CD4-positive, alpha-beta T cell treated with Interferon alpha-2 for 1 hour (primary cell): ENCODE results near the gene STK32B.

ENCODE experiments used
- DNase-seq, 2 donors: peaks; one replicate each; pipeline ENCODE4 v3.0.0-alpha.2; 2020 to 2022

STK32B gene

DNA sequence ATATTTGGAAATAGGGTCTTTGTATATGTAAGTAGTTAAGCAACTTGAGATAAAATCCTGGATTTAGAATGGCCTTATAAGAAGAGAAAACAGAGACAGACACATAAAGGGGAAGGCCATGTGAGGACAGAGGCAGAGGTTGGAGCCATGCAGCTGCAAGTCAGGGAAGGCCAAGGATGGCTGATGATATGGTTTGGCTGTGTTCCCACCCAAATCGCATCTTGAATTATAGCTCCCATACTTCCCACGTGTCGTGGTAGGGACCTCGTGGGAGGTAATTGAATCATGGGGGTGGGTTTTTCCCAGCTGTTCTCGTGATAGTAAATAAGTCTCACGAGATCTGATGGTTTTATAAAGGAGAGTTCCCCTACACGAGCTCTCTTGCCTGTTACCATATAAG is 76.3 kb downstream of the STK32B start:
- no peak for DNase-seq

DNA sequence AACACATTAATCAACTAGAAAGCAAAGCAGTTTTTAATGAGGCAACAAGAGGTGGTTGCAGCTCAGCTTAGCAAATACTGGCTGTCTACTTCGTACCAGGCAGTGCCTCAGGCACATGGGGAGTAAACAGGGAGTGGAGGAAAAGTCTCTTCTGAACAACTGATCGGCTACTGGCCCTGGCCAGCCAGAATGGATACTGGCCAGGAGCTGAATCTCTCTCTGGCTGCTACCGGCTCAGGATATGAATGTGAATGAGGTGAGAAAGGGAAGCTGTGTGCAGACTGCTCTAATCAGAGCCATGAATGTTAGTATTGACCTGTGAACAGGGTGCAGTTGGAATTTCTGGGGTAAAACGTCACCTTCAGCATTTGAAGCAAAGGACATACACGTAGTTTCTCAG is 77.3 kb downstream of the STK32B start:
- no peak for DNase-seq

DNA sequence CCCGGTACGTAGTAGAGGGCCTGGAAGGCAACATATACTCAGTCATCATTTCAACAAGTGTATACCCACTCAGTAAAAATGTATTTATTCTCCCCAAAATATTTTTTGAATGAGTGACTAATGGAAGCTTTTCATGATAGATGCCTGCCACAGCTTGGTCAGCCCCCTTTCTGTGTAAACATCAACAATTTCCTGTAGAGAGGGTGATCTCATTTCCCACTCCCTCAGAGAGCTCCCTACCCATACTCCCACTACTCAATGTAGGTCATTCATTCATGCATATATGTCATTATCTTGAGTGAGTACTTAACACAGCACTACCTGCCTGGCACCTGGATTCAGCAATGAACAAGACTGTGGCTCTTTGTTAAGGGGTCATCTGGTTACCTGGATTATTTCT is 81.9 kb downstream of the STK32B start:
- DNase-seq, result no peak

DNA sequence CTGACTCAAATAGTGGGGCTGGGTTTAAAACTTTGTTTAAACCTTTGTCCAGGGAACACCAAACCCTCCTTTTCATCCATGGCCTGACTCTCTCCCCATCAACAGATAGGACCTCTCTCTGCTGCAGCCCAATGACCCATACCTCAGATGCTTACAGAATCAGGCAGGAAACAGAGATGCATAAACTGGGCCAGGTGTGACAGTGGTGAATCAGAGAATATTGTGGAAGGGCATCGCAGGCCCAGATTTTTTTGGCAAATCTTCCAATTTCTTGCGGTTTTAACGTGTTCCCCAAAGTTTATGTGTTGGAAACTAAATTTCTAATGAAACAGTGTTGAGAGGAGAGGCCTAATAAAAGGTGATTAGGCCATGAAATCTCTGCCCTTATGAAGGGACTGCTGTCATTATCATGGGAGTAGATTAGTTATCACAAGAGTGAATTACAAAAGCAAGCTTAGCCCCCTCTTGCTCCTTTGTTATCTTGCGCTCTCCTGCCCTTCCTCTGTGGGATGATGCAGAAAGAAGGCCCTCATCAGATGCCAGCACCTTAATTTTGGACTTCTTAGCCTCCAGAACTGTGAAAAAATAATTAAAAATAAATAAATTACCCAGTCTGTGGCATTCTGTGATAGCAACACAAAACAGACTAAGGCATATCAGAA is 82.8 kb downstream of the STK32B start:
- DNase-seq, result no peak

DNA sequence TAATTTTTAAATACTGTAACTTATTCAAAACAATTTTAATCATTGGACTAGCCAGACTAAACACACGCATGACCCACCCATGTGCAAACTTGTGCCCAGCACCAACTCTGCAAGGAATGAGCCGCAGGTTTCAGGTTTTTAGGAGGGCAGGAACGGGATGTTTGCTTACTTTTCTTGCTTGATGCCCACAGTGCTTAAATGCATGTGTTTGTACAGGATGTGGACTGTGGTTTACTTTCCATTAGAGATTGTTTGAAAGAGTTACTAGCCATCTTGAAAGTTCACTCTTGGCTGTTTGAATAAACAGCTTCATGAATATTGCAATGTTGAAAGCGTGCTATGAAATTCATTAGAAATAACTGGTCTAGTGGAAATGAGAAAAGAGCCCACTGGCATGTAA is 83.3 kb downstream of the STK32B start:
- DNase-seq, result no peak

DNA sequence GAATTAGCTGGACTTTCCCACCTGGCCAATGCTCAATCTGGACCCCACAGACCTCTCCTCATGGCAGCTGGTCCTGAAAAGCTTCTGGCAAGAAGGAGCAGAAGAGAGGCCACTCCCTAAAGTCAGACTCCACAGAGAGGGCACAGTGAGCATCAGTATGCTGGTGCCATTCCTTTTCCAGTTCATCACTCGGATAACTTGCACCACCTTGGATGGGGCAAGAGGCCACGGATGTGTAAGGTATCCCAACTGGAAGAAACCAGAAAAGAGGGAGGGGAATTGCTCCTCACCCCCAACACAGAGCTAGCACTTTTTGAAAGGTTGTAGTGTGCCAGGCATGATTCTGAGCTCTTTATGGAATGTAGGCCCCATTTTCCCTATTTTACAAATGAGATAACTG is 85.9 kb downstream of the STK32B start:
- no peak for DNase-seq

DNA sequence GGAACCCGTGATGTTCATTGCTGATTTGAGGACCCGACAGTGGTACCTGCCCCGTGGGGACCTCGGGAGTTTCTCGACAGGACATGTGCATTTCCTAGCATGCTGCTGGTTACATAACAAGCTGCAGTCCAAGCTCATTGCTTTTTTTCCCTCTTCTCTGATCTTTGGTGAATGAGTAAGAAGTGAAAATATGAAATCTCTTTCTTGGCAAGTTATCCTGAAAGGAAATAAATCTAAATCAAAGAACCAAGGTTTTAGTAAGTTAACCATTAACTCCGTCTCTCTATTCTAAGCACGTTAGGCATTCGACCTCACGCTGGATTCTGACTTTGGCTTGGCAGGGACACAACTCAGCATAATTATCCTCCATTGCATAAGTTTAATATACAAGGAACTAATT is 86.6 kb downstream of the STK32B start:
- no peak for DNase-seq

DNA sequence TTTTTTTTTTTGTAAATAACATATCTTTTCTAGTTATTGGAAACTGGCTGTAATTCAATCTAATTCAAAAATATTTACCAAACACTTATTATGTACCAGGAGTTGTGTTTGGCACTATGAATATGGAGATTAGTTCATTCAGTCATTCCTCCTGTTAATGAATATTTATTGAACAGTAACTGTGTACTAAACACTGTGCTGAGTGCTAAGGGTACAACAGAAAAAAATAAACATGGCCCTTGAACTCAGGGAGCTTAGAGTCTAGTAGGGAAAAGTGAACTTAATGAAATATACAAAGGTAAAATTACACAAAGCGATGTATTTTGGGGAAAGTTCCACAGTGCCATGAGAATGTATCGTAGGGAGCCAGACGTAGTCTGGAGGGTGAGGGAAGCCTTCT is 87.1 kb downstream of the STK32B start:
- DNase-seq, result no peak

DNA sequence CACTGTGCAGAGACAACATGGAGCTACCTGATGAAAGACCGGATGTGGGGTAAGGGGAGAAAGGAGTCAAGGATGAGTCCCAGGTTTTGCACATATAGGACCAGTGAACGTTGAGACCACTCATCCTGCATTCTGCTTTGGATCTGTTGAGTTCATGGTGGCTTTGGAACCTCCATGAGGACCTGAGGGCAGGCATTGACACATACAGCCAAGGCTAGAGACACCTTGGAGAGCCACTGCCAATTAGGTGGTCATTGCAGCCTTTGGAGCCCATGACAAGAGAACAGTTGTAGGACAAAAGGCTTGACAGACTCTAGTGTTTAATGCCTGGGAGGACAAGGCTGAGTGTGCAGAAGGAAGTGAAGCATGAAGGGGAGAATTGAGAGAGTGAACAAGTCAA is 87.9 kb downstream of the STK32B start:
- DNase-seq, result no peak

DNA sequence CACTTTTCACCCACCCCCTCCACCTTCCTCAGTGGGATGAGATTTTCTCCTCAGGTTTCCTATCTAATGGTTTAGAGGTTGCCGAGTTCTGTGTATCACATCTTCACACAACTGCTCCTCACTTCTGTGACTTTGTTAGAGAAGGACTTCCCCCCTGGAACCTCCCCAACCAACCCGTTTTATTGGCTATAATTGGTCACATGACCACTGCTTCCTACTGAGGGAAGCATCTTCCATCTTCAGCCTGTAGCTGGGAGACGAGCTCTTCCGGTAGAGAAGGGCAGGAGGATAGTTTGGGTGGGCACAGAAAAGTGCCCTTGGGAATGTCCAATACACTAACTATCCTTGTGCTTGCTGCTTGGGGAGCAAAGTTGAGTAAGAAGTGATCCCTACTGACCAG is 90.5 kb downstream of the STK32B start:
- DNase-seq, result no peak

DNA sequence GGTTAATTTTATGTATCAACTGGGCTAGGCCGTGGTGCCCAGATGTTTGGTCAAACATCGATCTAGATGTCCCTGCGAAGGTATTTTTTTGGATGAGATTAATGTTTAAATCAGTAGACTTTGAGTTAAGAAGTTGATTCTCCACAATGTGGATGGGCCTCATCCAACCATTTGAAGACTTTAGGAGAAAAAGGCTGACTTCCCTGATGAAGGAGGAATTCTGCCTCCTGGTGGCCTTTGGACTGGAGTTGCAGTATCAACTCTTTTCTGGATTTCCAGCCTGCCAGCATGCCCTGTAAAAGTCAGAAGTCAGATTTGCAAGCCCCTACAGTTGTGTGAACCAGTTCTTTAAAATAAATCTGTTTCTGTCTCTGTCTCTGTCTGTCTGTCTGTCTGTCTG is 91.4 kb downstream of the STK32B start:
- peak in 1 of 2 donors; percentile 9 for DNase-seq

DNA sequence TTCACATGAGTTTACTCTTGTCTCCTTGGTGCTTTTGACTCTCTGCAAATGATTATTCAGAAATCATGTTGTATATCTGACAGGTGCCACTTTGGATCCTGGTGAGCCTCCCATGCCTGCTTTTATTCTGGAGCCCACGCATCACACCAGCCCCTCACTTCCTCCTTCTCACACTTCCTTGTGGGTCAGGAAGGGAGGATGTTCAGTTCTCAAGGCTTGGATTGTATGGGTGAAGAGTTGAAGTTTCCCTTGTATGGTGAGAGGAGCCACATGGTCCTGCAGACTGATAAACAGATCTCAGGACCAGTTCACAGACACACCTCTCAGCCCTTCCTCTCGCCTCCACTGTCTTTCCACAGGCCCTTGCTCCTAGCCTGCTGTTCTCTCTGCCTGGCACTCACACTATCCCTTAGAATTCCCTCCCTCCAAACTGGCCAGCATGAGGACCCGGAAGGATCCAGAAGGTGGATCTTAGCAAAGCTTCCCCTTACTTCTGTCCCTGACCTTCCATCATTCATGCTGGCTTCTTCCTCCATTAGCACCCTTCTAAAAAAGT is 92.1 kb downstream of the STK32B start:
- no peak for DNase-seq

DNA sequence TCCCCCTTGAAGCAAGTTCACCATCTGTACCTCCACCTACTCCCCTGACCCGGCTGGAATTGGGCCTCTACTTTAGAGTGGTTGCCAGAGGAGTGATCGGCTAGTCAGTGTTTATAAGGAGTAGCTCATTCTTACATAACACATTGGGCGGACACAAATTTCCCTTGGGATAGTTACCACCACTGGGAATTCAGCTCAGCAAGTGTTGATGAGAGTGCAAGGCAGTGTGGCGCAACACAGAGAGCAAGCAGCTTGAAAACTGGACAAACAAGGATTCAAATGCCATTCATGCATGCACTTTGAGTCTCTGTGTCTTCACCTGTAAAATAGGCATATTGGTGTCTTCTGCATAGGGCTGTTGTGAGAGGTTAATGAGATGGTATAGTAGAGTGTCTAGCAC is 92.7 kb downstream of the STK32B start:
- no peak for DNase-seq

DNA sequence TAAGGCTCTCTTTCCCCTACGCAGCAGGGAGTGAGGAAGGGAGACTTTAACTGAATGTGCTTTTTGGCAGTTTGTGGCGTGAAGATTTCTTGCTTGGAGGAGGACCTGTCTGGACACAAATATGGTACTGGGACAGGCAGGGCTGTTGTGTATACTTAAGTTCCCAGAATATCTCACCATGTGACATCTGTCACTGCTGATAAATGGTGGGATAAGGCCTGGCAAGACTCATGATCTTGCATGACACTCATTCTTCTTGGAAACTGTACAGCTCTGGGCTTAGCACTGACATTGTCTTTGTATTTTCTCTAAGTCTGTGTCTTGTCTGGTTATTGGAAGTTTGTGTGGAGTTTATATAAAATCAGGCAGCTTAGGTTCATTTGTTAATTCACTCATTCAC is 93.1 kb downstream of the STK32B start:
- DNase-seq, result no peak

DNA sequence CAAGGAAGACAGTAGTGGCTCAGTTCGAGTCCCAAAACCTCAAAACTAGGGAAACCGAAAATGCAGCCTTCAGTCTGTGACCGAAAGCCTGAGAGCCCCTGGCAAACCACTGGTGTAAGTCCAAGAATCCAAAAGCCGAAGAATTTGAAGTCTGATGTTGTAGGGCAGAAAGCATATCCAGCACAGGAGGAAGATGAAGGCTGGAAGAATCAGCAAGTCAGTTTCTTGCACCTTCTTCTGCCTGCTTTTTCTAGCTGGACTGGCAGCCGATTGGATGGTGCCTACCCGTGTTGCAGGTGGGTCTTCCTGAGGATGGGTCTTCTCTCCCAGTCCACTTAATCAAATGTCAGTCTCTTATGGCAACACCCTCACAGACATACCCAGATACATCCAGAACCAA is 95.0 kb downstream of the STK32B start:
- no peak for DNase-seq

DNA sequence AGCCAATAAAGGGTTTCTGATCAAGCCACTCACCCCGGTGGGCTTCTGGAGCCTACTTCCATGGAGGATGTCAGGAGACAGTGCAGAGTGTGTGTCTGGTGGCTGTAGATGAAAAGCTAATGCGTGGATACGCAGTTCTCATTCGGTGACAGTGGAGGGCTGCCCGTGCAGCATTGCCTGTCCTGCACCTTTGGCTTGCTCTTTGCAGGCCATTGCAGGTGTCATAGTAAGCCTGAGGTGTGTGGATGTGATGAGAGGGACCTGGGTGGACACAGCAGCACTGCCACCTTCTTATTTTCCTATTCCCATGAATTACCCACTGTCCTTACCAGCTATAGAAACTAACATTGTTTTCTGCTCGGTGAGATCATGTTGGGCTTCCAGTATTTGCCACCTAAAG is 101.2 kb downstream of the STK32B start:
- DNase-seq, result no peak

DNA sequence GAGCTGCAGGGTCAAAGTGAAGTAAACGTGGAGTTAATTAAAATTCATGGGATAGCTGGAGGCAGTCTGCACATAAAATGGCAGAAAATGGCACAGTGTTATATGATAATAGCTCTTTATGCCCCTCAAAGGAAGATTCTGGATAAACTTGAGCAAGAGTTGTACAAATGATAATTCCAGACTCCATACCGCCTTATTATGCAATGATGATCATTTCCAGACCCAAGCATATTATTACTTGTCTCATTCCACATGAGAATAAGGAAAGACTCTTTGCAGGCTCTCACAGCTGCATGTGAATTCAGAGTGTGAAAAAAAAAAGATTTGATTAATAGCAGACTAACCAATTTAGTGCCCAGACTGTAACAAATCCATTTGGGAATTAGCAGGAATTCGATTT is 105.4 kb downstream of the STK32B start:
- no peak for DNase-seq

DNA sequence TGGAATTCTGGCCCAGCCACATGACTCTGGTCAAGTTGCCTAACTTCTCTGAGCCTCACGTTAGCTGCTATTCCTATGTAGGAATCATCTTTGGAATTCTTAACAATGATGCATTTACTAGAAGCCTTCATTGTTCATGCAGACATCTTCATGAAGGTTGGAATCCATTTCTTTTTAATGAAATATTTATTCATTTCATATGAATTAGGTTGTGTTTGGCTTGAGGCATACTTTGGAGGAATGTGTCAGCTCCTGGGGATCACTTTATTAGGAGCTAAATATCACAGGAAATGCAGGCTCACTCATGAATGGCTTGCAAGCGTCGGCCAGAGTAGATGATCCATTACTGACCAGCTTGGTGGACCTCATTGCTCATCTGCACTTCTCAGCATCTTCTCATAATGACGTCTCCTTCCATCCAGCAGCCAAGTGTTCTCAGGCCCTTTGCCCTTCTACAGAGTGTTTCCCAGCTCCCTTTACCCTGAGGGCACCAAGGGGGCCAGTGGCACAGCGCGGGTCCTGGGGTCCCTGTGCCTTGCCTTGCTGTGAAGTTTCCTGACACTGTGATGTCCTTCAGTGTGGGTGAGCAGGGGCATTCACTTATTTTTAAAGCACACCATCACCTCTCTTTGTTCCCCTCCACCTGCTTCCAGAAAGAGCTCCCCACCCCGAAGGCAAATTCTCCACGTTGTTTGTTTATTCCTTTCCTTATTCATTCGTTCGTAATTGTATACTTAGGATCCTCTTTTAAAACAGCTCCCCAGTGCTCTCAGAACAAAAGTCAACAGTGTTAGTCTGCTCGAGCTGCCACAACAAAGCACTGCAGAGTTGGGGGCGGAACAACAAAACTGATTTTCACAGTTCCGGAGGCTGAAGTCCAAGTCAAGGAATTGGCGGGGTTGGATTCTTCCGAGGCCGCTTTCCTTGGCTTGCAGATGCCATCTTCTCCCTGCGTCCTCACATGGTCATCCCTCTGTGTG is 106.8 kb downstream of the STK32B start:
- DNase-seq, result no peak

DNA sequence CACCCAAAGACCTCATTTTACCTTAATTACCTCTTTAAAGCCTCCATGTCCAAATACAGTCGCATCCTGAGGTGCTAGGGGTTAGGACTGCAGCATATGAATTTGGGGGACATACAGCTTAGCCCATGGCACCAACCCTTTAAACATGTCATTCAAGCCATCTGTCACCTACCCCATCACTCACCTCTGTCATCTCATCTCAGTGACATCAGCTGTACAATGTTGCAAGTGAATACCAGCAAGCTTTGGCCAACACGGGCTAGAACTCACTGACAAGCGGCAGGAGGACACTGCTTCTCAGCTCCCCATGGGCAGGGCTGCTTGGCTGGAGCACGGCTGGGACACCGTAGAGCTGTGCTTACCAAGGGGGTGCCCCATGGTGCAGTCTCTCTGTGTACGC is 107.5 kb downstream of the STK32B start:
- DNase-seq, result no peak

DNA sequence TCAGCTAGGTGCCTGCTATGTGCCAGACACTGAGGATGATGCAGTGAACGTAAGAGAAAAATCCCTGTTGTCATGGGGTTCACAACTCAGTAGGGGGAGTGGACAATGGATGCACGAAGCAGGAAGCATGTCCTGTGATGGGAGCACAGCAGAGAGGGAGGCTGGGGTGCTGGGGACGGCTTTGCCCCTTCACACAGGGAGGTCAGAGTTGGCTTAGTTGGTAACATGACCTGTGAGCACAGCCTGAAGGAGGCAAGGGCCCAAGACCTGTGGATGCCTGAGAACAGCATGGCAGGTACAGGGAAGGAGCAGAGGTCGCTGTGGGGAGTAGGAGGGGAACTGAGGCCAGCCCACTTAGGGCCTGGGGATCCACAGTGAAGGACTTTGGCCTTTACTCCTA is 109.4 kb downstream of the STK32B start:
- DNase-seq, result no peak

DNA sequence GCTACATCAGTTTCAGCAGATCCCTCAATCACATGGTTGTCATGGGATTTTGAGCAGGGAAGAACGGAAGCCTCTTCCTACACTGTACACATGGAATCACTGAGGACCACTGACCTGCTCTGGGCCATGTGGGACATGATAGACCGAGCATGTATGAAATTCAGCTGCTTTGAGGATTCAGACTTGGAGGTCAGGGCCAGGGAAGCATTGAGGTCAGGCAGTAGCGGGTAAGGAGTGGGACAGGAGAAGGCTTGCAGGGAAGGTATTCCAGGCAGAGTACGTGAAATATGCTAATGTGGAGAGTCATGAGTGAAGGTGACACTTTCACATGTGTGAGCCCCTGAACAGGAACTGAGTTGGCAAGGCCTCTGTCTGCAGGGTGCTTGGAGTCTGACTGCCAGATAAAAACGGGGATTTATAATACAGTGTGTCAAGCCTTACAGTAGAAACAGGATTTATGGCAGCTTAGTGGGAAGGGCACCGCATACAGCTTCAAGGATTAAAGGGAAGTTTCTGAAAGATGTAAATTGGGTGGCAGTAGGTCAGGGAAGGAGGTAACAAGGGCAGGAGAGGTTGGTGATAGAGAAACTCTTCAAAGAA is 111.7 kb downstream of the STK32B start:
- DNase-seq, result no peak

DNA sequence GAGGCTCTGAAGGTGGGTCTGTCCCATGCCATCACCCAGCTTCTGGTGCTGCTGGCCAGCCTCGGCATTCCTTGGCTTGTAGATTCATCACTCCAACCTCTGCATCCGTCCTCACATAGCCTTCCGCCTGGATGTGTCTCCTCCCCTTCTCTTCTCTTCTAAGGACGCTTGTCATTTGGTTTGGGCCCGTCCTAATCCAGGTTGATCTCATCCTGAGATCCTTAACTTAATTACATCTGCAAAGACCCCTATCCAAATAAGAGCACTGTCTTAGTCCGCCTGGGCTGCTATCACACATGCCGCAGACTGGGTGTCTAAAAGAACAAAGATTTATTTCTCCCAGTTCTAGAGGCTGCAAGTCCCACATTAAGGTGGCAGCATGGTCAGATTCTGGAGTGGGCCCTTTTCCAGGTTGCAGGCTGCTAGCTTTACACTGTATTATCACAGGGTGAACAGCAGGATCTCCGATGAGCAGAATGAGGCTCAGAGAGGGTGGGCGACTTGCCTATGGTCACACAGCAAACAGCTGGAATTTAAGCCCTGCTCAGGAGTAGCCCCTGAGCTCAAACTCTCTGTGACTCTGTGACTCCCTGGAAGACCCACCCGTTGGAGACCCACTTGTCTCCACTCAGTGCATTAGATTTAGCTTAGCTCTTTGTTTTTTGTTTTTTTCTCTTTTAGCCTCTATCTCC is 113.1 kb downstream of the STK32B start:
- DNase-seq, result no peak
